ENCODE measurements around the gene DNAJC30. TPM values are rescaled to one million over a fixed set of nuclear protein-coding genes. Genes with fewer than 3 reads are reported as not detected.
"Not testable (repeated sequence)": the region's sequence is repeated elsewhere in the genome, so short reads cannot be mapped to it uniquely, and the experiment has no call there.

Gene DNAJC30
- total RNA-seq, 1 donor, result 2.9 TPM

DNA sequence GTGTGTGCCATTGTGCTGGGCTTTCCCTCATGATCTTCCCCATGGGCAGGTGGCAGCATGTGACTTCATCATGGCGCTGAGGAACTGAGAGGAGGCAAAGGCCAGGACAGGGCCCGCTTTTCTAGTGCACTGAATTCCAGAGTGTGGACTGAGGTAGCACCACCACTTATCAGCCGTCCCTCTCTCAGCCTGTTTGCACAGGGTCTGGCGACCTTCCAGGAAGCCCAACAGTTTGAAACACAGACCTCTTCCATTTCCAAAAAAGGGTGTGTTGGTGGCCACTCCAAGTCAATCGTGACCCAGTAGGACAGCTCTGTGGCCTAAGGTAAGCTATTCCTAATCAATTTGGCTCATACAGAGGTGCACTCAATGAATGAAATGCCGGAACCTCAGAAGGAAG is 4.4 kb downstream of the DNAJC30 start:
- H3K4me3 ChIP-seq (ENCODE audit: insufficient read depth, low read length), result no peak overlapping the region
- no peaks in the 10 kb centered on the region for H3K9me3 ChIP-seq (ENCODE audit: low read depth, low read length)
- no peak overlapping the region for H2AFZ ChIP-seq (ENCODE audit: low read length)
- H3K27ac ChIP-seq (ENCODE audit: low read depth, low read length), result no peak overlapping the region
- H3K4me2 ChIP-seq (ENCODE audit: insufficient read depth, low read length), result no peak overlapping the region
- no peaks in the 10 kb centered on the region for H3K27me3 ChIP-seq (ENCODE audit: insufficient read depth, low read length)
- peaks cover 12% of the 10 kb centered on the region for H3K36me3 ChIP-seq (ENCODE audit: insufficient read depth, low read length)
- peaks cover 25% of the 10 kb centered on the region for H4K20me1 ChIP-seq (ENCODE audit: insufficient read depth, low read length)
- H3K79me2 ChIP-seq (ENCODE audit: insufficient read depth, low read length), result peaks cover 50% of the 10 kb centered on the region
- peaks cover 22% of the 10 kb centered on the region for H3K4me1 ChIP-seq (ENCODE audit: insufficient read depth, low read length)
- peak; percentile 26 for DNase-seq (ENCODE audit: insufficient read length, low spot score, missing footprints)
- TF ChIP-seq, protein P1, sequence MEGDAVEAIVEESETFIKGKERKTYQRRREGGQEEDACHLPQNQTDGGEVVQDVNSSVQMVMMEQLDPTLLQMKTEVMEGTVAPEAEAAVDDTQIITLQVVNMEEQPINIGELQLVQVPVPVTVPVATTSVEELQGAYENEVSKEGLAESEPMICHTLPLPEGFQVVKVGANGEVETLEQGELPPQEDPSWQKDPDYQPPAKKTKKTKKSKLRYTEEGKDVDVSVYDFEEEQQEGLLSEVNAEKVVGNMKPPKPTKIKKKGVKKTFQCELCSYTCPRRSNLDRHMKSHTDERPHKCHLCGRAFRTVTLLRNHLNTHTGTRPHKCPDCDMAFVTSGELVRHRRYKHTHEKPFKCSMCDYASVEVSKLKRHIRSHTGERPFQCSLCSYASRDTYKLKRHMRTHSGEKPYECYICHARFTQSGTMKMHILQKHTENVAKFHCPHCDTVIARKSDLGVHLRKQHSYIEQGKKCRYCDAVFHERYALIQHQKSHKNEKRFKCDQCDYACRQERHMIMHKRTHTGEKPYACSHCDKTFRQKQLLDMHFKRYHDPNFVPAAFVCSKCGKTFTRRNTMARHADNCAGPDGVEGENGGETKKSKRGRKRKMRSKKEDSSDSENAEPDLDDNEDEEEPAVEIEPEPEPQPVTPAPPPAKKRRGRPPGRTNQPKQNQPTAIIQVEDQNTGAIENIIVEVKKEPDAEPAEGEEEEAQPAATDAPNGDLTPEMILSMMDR (IDR thresholded peaks at IDR 0.05; ENCODE audit: extremely low read depth, low read depth, low read length), result no peak

DNA sequence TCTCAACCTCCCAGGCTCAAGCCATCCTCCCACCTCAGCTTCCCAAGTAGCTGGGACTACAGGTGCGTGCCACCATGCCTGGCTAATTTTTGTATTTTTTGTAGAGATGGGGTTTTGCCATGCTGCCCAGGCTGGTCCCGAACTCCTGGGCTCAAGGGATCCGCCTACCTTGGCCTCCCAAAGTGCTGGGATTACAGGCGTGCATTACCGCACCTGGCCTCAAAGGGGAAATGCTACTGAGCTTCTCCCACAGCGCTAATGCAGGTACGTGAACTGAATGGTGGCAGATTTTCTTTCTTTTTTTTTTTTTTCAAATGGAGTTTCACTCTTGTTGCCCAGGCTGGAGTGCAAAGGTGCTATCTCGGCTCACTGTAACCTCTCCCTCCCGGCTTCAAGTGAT is 7.2 kb downstream of the DNAJC30 start:
- H3K4me3 ChIP-seq (ENCODE audit: insufficient read depth, low read length); DNase-seq (ENCODE audit: insufficient read length, low spot score, missing footprints); H3K4me2 ChIP-seq (ENCODE audit: insufficient read depth, low read length); H3K27ac ChIP-seq (ENCODE audit: low read depth, low read length); H2AFZ ChIP-seq (ENCODE audit: low read length); H3K4me1 ChIP-seq (ENCODE audit: insufficient read depth, low read length); H3K27me3 ChIP-seq (ENCODE audit: insufficient read depth, low read length); H3K9me3 ChIP-seq (ENCODE audit: low read depth, low read length): not testable (repeated sequence)
- peaks cover 17% of the 10 kb centered on the region for H4K20me1 ChIP-seq (ENCODE audit: insufficient read depth, low read length)
- H3K36me3 ChIP-seq (ENCODE audit: insufficient read depth, low read length), result peaks cover 12% of the 10 kb centered on the region
- peaks cover 25% of the 10 kb centered on the region for H3K79me2 ChIP-seq (ENCODE audit: insufficient read depth, low read length)

DNA sequence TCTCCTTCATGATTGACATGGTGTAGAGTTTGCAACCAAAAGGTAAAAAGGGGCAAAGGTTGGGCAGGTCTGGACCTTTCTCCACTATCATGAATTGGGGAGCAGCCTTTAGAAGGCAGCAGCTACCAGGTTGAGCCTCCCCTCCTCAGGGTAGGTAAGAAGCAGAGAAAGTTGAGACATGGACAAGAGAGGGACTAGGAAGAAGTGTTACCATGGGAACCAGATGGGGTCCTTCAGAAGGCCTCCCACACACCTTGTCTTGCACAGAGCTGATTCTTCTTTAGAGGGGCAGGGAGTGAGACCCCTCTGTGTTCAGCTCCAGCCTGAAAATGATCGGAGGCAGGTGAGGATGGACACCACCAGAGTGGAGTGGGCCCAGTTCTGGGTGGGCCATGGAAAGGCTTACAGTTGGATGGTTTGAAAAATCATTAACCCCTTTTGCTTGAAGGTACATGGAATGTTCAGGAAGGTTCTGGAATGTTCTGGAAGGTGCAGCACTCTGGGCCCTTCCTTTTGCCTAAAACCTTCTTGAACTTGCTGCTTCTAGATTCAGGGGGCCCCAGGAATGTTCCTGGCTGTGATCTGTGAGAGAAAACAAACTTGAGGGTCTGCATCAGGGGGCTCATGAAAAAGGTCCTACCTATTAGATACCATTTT is 8.7 kb downstream of the DNAJC30 start:
- no peak overlapping the region for H3K4me2 ChIP-seq (ENCODE audit: insufficient read depth, low read length)
- H3K27ac ChIP-seq (ENCODE audit: low read depth, low read length), result no peak overlapping the region
- peaks cover 9% of the 10 kb centered on the region for H4K20me1 ChIP-seq (ENCODE audit: insufficient read depth, low read length)
- H3K27me3 ChIP-seq (ENCODE audit: insufficient read depth, low read length), result no peaks in the 10 kb centered on the region
- peak; percentile 53 for DNase-seq (ENCODE audit: insufficient read length, low spot score, missing footprints)
- peaks cover 10% of the 10 kb centered on the region for H3K79me2 ChIP-seq (ENCODE audit: insufficient read depth, low read length)
- H2AFZ ChIP-seq (ENCODE audit: low read length), result no peak overlapping the region
- H3K9me3 ChIP-seq (ENCODE audit: low read depth, low read length), result no peaks in the 10 kb centered on the region
- TF ChIP-seq, protein P1 (IDR thresholded peaks at IDR 0.05; ENCODE audit: extremely low read depth, low read depth, low read length), result no peak
- H3K4me1 ChIP-seq (ENCODE audit: insufficient read depth, low read length), result no peaks in the 10 kb centered on the region
- no peak overlapping the region for H3K4me3 ChIP-seq (ENCODE audit: insufficient read depth, low read length)
- peaks cover 10% of the 10 kb centered on the region for H3K36me3 ChIP-seq (ENCODE audit: insufficient read depth, low read length)

DNA sequence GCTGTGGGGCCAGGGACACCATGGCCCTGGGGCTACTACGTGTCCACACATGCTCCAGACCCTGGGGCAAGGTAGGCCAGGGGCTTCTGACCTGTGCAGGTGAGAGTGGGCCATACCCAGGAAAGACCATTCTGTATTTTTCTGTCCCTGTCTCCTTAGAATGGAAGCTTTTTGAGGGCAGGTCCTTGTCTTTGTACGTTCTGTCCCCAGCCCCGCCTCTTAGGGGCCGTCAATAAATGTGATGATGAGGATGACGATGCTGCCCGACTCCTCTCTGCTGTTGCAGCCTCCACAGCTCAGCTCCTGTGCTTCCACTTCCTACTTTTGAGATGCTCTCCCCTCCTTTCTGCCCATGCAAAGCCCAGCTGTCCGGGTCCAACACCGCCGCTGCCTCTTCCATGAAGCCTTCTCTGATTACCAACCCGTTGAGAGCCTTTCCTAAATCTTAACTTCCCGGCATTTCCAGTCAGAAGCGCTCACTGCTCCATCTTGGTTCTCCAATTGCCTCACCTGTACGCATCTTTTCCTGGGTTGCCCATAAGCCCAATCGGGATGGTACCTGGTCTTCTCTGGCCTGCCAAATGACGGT is 11.3 kb downstream of the DNAJC30 start:
- H3K36me3 ChIP-seq (ENCODE audit: insufficient read depth, low read length), result no peaks in the 10 kb centered on the region
- H3K27ac ChIP-seq (ENCODE audit: low read depth, low read length), result no peak overlapping the region
- peak; percentile 56 for DNase-seq (ENCODE audit: insufficient read length, low spot score, missing footprints)

More for the DNA sequence above, 11.3 kb downstream of the DNAJC30 start:
- Histone ChIP-seq H3K79me2 (ENCODE audit: insufficient read depth, low read length) (peaks cover 2% of the 10 kb centered on the region), H3K4me3 (ENCODE audit: insufficient read depth, low read length) (no peak overlapping the region), H3K4me2 (ENCODE audit: insufficient read depth, low read length) (no peak overlapping the region), H2AFZ (ENCODE audit: low read length) (no peak overlapping the region), H3K4me1 (ENCODE audit: insufficient read depth, low read length) (peaks cover 7% of the 10 kb centered on the region), H4K20me1 (ENCODE audit: insufficient read depth, low read length) (peaks cover 4% of the 10 kb centered on the region), H3K9me3 (ENCODE audit: low read depth, low read length) (no peaks in the 10 kb centered on the region), H3K27me3 (ENCODE audit: insufficient read depth, low read length) (no peaks in the 10 kb centered on the region)
- TF ChIP-seq, protein P1 (IDR thresholded peaks at IDR 0.05; ENCODE audit: extremely low read depth, low read depth, low read length), result no peak
